GM19463 (cell line): Measurements from ENCODE around the gene RNASEH2A.

Experiments
- ATAC-seq: cut with Tn5 transposase; IDR thresholded peaks from one replicate; pipeline ENCODE4 v1.9.1; 2021; ENCODE audit warnings: mild to moderate bottlenecking, moderate library complexity; ENCODE audit not compliant: unreplicated experiment

RNASEH2A gene

GRCh38 chr19:12782424-12783290, 23.7 kb upstream of the RNASEH2A start:
- ATAC-seq, result peak; percentile 35

- ATAC-seq, result no peak
Measured at GRCh38 chr19:12783291-12783848, 23.0 kb upstream of the RNASEH2A start.

GRCh38 chr19:12783849-12784393, 22.5 kb upstream of the RNASEH2A start:
- ATAC-seq, result no peak

GRCh38 chr19:12784394-12784870, 22.0 kb upstream of the RNASEH2A start:
- ATAC-seq, result no peak

GRCh38 chr19:12784871-12785430, 21.4 kb upstream of the RNASEH2A start:
- ATAC-seq, result no peak

- no peak for ATAC-seq
Measured at GRCh38 chr19:12785431-12786031, 20.9 kb upstream of the RNASEH2A start.

- ATAC-seq, result no peak
Measured at GRCh38 chr19:12786141-12786870, 20.1 kb upstream of the RNASEH2A start.

GRCh38 chr19:12786952-12787351, 19.4 kb upstream of the RNASEH2A start:
- ATAC-seq, result no peak

GRCh38 chr19:12787458-12787857, 18.9 kb upstream of the RNASEH2A start:
- no peak for ATAC-seq

- no peak for ATAC-seq
Measured at GRCh38 chr19:12788042-12788681, 18.2 kb upstream of the RNASEH2A start.

- no peak for ATAC-seq
Measured at GRCh38 chr19:12788682-12789097, 17.7 kb upstream of the RNASEH2A start.

- ATAC-seq, result no peak
Measured at GRCh38 chr19:12789098-12789903, 17.1 kb upstream of the RNASEH2A start.

- ATAC-seq, result peak; percentile 44
Measured at GRCh38 chr19:12789904-12790619, 16.3 kb upstream of the RNASEH2A start.

GRCh38 chr19:12790628-12791344, 15.6 kb upstream of the RNASEH2A start:
- no peak for ATAC-seq

GRCh38 chr19:12791345-12792050, 14.9 kb upstream of the RNASEH2A start, which contains the start of gene JUNB:
Gene JUNB (plus strand): TSS chr19:12791486. CDS start chr19:12791772, 286 bp downstream.
- ATAC-seq, result peak; percentile 27

- no peak for ATAC-seq
Measured at GRCh38 chr19:12792051-12792852, 14.1 kb upstream of the RNASEH2A start.
